CD14-positive monocyte (primary cell): ENCODE data around the gene KCNQ1OT1. TPM values are rescaled to one million over a fixed set of nuclear protein-coding genes. Genes with fewer than 3 reads are reported as not detected.
A peak's percentile ranks its signal among the peaks of the same experiment; 100 is the strongest.

ENCODE experiments used
- DNase-seq, 3 donors: peaks; one replicate each; pipeline ENCODE4 v3.0.0-alpha.2; 2011 to 2022
- H2AFZ ChIP-seq: 2 replicates; pipeline ENCODE4 v1.6.0; 2012; ENCODE audit warnings: mild to moderate bottlenecking, low read depth, low read length, inconsistent platforms; ENCODE audit not compliant: insufficient read depth, poor library complexity, severe bottlenecking
- H3K27ac ChIP-seq, 2 donors: 1 replicate in 1 of 2; 2 replicates in 1 of 2; pipeline ENCODE4 v1.5.1; 2012 to 2013; ENCODE audit warnings: low read length in 2 of 2, control low read depth in 1 of 2, inconsistent platforms in 1 of 2, low read depth in 1 of 2, mild to moderate bottlenecking in 1 of 2
- H3K27me3 ChIP-seq, 2 donors: one replicate each; pipeline versions ENCODE4 v1.6.0 to v1.6.1; 2011 to 2013; ENCODE audit warnings: low read length in 2 of 2; ENCODE audit not compliant: control insufficient read depth in 2 of 2, insufficient read depth in 2 of 2
- H3K36me3 ChIP-seq, 2 donors: replicated peaks in 1 of 2; 1 replicate in 1 of 2; 2 replicates in 1 of 2; pipeline versions ENCODE4 v1.5.1 to v1.6.1; 2012 to 2013; ENCODE audit warnings: low read length in 2 of 2, control low read depth in 1 of 2, inconsistent platforms in 1 of 2, mild to moderate bottlenecking in 1 of 2; ENCODE audit not compliant: insufficient read depth in 2 of 2, control insufficient read depth in 1 of 2
- H3K4me1 ChIP-seq, 2 donors: 1 replicate in 1 of 2; 2 replicates in 1 of 2; pipeline versions ENCODE4 v1.5.1 to v1.6.1; 2012 to 2013; ENCODE audit warnings: low read length in 2 of 2, control low read depth in 1 of 2, inconsistent platforms in 1 of 2, mild to moderate bottlenecking in 1 of 2, moderate library complexity in 1 of 2; ENCODE audit not compliant: insufficient read depth in 2 of 2, control insufficient read depth in 1 of 2
- H3K4me2 ChIP-seq: replicated peaks from 2 replicates; pipeline ENCODE3; 2012; ENCODE audit warnings: low read length, moderate library complexity, mild to moderate bottlenecking; ENCODE audit not compliant: poor library complexity, severe bottlenecking; ENCODE audit errors: extremely low read depth
- H3K4me3 ChIP-seq, 3 experiments: fragments of 200-600 bp in 1 of 3; sonication (generic) in 1 of 3; replicated peaks in 1 of 3; 1 replicate in 2 of 3; 2 replicates in 1 of 3; pipeline ENCODE4 v1.5.1; 2011 to 2013; ENCODE audit warnings: low read length in 3 of 3, mild to moderate bottlenecking in 3 of 3, control low read depth in 2 of 3, low read depth in 2 of 3, inconsistent platforms in 1 of 3, moderate library complexity in 1 of 3
- H3K79me2 ChIP-seq: 2 replicates; pipeline ENCODE4 v1.6.0; 2012; ENCODE audit warnings: mild to moderate bottlenecking, control low read depth, inconsistent platforms, low read length, moderate library complexity; ENCODE audit not compliant: insufficient read depth
- H3K9ac ChIP-seq: 2 replicates; pipeline ENCODE4 v1.6.0; 2017; ENCODE audit warnings: low read length, mild to moderate bottlenecking; ENCODE audit not compliant: insufficient read depth, poor library complexity, severe bottlenecking
- H3K9me3 ChIP-seq, 2 donors: replicated peaks in 1 of 2; 1 replicate in 1 of 2; 2 replicates in 1 of 2; pipeline versions ENCODE4 v1.5.1 to v1.6.1; 2012 to 2013; ENCODE audit warnings: low read length in 2 of 2, control low read depth in 1 of 2; ENCODE audit not compliant: control insufficient read depth in 1 of 2, insufficient read depth in 1 of 2
- H4K20me1 ChIP-seq: 2 replicates; pipeline ENCODE4 v1.6.0; 2012; ENCODE audit warnings: mild to moderate bottlenecking, low read length, control low read depth, moderate library complexity; ENCODE audit not compliant: insufficient read depth
- H3K27ac Mint-ChIP-seq, 7 donors: one replicate each; pipeline ENCODE4 v1.8.0; 2020; ENCODE audit warnings: mild to moderate bottlenecking in 7 of 7, mixed read lengths in 7 of 7, moderate library complexity in 6 of 7, inconsistent platforms in 2 of 7
- H3K27me3 Mint-ChIP-seq, 3 donors: one replicate each; pipeline ENCODE4 v1.8.0; 2021 to 2022; ENCODE audit warnings: low read depth in 3 of 3, mild to moderate bottlenecking in 3 of 3, mixed read lengths in 3 of 3, moderate library complexity in 3 of 3, inconsistent platforms in 1 of 3
- H3K36me3 Mint-ChIP-seq, 2 donors: one replicate each; pipeline ENCODE4 v1.8.0; 2020; ENCODE audit warnings: mixed read lengths in 2 of 2, inconsistent platforms in 1 of 2, mild to moderate bottlenecking in 1 of 2
- H3K4me1 Mint-ChIP-seq: one replicate; pipeline ENCODE4 v1.8.0; 2020; ENCODE audit warnings: mild to moderate bottlenecking, mixed read lengths
- H3K4me3 Mint-ChIP-seq, 2 donors: one replicate each; pipeline ENCODE4 v1.8.0; 2020; ENCODE audit warnings: mild to moderate bottlenecking in 2 of 2, mixed read lengths in 2 of 2, moderate library complexity in 1 of 2
- H3K9me3 Mint-ChIP-seq, 7 donors: one replicate each; pipeline ENCODE4 v1.8.0; 2020 to 2022; ENCODE audit warnings: mixed read lengths in 7 of 7, mild to moderate bottlenecking in 6 of 7, moderate library complexity in 6 of 7, inconsistent platforms in 2 of 7
- whole genome bisulfite sequencing: methylation state at CpG from one replicate; pipeline ENCODE4 v1.1.5; 2013; ENCODE audit warnings: missing lambda C conversion rate; ENCODE audit not compliant: insufficient coverage; 5-methylcytosine and 5-hydroxymethylcytosine counted together
- intact Hi-C, 2 donors: fragments of 100-400 bp; cut with micrococcal nuclease; formaldehyde crosslinking; loops; one replicate each; pipeline versions ENCODE4 v1.15.0 to v1.15.1; 2023
- polyA plus RNA-seq, 3 donors: library from polyadenylated mRNA; depleted of rRNA in 1 of 3; unstranded in 2 of 3; stranded (reverse) in 1 of 3; fragments of 300-500 nt in 2 of 3; fragments of >200 nt in 1 of 3; fragmentation: Illumina TruSeq in 2 of 3; gene quantifications; 1 replicate in 2 of 3; 2 replicates in 1 of 3; pipeline ENCODE4 v1.2.3, GENCODE V29; 2012 to 2021
- TF ChIP-seq, protein P1 (sequence below): fragments of 200-600 bp; IDR thresholded peaks from one replicate; pipeline ENCODE4 v1.8.0; 2022; ENCODE audit warnings: antibody characterized with exemption, mild to moderate bottlenecking

Gene KCNQ1OT1
- polyA plus RNA-seq, 3 donors = 0.01 to 0.04 (median 0.03) TPM

DNA sequence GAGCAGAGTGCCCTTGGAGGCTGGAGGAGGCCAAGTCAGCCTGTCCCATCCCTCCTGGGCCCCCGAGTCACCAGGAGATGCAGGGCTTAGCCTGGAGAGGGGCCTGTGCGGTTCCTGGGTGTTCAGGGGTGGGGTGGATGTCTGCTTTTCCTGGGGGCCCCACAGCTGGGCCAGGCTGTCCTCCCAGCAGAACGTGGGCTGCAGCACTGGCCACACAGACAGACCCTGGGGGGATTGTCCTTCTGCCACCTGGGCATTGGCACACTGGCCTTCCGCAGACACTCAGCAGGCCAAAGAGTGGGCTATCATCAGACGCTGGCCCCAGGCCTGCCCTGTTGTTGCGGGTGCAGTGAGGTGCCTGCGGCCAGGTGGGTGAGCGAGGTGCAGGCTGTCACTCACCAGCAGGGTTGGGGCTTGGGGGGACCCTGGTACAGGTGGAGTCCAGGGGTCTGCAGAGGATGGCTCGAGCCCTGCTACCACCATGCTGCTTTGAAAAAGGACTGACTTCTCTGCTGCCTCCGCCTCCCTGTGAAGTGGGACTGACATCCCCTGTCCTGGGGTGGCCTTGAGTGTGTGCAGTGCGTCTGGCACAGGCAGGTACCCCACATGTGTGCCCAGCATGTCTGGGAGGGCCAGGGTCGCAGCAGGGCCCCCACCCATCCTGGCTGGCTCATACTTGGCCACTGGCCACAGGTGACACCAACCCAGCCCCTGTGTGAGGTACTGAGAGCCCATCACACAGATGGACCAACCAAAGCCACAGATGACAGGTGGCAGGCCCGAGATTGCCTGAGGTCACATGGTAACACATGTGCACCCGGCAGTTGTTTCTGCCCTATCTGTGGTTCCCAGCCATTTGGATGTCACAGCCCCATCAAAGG lies 39.0 kb upstream of the KCNQ1OT1 start:
- Histone ChIP-seq H3K79me2 (no peaks in the 10 kb centered on the region), H3K4me1 (peaks cover 24 to 38% of the 10 kb centered on the region in 2 donors), H4K20me1 (peaks cover 100% of the 10 kb centered on the region), H3K36me3 (no peaks in the 10 kb centered on the region), H3K9ac (no peak overlapping the region), H3K9me3 (no peaks in the 10 kb centered on the region), H2AFZ (no peak overlapping the region), H3K4me2 (no peak overlapping the region), H3K27ac (no peak overlapping the region), H3K27me3 (no peaks in the 10 kb centered on the region), H3K4me3 (no peak overlapping the region)
- Mint-ChIP-seq H3K27me3 (peaks cover 1 to 3% (median 1%) of the 10 kb centered on the region in 3 donors), H3K4me3 (no peak overlapping the region), H3K27ac (no peak overlapping the region), H3K4me1 (peaks cover 33% of the 10 kb centered on the region), H3K9me3 (peaks cover 0 to 2% (median 0%) of the 10 kb centered on the region in 7 donors), H3K36me3 (peaks cover 0 to 2% of the 10 kb centered on the region in 2 donors)
- TF ChIP-seq, protein P1, sequence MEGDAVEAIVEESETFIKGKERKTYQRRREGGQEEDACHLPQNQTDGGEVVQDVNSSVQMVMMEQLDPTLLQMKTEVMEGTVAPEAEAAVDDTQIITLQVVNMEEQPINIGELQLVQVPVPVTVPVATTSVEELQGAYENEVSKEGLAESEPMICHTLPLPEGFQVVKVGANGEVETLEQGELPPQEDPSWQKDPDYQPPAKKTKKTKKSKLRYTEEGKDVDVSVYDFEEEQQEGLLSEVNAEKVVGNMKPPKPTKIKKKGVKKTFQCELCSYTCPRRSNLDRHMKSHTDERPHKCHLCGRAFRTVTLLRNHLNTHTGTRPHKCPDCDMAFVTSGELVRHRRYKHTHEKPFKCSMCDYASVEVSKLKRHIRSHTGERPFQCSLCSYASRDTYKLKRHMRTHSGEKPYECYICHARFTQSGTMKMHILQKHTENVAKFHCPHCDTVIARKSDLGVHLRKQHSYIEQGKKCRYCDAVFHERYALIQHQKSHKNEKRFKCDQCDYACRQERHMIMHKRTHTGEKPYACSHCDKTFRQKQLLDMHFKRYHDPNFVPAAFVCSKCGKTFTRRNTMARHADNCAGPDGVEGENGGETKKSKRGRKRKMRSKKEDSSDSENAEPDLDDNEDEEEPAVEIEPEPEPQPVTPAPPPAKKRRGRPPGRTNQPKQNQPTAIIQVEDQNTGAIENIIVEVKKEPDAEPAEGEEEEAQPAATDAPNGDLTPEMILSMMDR = no peak
- intact Hi-C loops = no loop called here
- 93% methylated on average over 11 of the region's 14 CpGs for WGBS
- DNase-seq = no peak

DNA sequence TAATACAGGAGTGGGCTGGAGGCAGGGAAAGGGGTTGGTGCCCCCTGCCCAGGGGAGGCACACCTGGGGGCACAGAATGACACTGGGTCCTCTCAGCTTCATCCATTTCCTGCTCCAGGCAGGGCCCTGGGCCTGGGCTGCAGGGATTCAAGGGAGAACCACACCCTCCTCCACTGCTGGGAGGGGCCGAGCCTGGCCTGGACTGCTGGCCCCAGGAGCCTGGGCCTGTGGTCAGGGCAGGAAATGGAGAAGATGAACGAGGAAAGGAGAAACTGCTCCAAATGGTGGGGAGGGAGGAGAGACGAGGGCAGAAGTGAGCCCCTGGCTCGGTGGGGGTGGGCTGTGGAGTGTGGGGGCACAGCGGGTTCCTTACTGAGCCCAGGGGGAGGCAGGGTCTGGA lies 38.1 kb upstream of the KCNQ1OT1 start:
- Histone ChIP-seq H3K79me2 (no peaks in the 10 kb centered on the region), H3K27ac (no peak overlapping the region), H3K36me3 (no peaks in the 10 kb centered on the region), H3K9ac (peak overlapping the region; percentile 43), H3K4me2 (no peak overlapping the region), H3K4me3 (no peak overlapping the region), H3K4me1 (peaks cover 24 to 38% of the 10 kb centered on the region in 2 donors), H3K27me3 (no peaks in the 10 kb centered on the region), H3K9me3 (no peaks in the 10 kb centered on the region), H4K20me1 (peaks cover 100% of the 10 kb centered on the region), H2AFZ (no peak overlapping the region)
- Mint-ChIP-seq H3K27ac (peak overlapping the region in 4 of 7 donors; percentile 2 to 62 (median 32)), H3K4me3 (no peak overlapping the region), H3K4me1 (peaks cover 33% of the 10 kb centered on the region), H3K36me3 (peaks cover 0 to 2% of the 10 kb centered on the region in 2 donors), H3K9me3 (peaks cover 0 to 2% (median 0%) of the 10 kb centered on the region in 7 donors), H3K27me3 (peaks cover 1 to 3% (median 1%) of the 10 kb centered on the region in 3 donors)
- DNase-seq = no peak
- intact Hi-C loops = no loop called here
- 14% methylated on average over 4 of the region's 5 CpGs for whole genome bisulfite sequencing
- TF ChIP-seq, protein P1 = no peak
